Activated CD8-positive, alpha-beta memory T cell treated with anti-CD3 and anti-CD28 coated beads for 1 hour (primary cell): ENCODE data around the gene ADCY7.
A peak's percentile ranks its signal among the peaks of the same experiment; 100 is the strongest.

ENCODE experiments used
- DNase-seq, 2 donors: peaks; one replicate each; pipeline ENCODE4 v3.0.0-alpha.2; 2020; ENCODE audit warnings: low read depth in 1 of 2; ENCODE audit errors: extremely low read depth in 1 of 2

ADCY7 gene

DNA sequence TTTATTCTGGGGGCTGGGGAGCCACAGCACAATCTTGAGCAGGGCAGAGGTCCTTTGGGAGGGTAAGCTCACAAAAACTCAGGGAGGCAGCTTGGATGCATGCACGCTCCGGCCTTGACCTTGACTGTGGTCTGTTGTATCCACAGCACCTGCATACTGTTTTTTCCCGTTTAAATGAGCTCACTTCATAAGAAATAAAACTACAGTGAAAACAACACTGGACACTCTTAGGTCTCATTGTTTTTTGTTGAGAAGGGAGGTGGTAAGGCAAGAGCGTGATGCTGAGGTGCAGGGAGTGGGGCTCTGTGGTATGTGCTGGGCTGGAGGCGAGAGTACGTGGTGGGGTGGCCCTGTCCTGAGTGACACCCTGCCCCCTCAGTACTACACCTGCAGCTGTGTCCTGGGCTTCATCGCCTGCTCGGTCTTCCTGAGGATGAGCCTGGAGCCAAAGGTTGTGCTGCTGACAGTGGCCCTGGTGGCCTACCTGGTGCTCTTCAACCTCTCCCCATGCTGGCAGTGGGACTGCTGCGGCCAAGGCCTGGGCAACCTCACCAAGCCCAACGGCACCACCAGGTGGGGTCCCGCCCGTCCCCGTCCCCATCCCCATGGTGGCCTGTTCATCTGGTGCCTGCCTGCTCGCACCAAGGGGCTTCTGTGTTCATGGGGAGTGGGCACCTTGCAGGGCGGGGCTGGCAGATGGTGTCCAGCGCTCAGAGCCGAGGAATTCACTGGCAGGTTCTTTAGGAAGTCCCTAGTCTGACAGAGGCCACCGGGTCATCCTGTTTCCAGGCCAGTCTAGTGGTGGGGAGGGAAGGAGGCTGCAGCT lies 44.2 kb downstream of the ADCY7 start:
- DNase-seq = no peak

DNA sequence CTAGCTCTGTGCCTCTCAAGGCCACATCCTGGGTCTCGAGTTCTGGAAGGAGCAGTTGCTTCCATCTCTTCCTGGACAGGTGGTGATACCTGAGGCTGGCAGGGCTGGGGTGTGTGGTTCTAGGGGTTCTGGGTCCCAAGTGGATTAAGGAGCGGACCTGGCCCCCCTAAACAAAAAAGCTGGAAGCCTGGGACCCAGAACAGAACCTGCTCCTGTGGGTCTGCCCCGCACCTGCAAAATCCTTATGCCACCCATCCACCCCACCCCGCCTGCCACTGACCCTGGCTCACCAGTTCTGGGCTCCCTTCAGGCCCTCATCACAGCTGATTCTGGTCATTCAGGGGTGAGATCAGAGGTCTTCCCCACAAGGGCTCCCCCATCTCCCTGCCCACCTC lies 44.8 kb downstream of the ADCY7 start:
- DNase-seq = no peak

DNA sequence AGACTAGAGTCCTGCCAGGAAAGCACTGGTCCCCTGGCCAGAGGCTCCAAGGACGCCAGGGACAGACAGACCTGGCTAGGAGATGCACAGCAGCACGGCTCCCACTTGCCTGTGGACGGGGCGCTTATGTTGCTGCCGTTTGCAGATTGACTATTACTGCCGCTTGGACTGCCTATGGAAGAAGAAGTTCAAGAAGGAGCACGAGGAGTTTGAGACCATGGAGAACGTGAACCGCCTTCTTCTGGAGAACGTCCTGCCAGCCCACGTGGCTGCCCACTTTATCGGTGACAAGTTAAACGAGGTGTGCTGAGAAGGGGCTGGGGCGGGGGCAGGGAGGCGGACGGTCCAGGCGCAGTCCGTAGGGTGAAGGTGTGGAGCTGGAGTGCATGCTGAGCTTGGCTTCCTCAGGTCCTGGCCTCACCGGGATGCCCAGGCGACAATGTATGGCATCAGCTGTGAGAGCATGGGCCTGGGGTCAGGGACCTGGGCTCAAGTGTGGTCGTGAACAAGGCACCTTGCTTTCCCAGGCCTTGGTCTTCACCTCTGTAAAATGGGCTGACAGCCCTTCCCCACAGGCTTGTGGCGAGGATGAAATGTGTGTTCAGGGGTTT lies 45.6 kb downstream of the ADCY7 start:
- DNase-seq = no peak

DNA sequence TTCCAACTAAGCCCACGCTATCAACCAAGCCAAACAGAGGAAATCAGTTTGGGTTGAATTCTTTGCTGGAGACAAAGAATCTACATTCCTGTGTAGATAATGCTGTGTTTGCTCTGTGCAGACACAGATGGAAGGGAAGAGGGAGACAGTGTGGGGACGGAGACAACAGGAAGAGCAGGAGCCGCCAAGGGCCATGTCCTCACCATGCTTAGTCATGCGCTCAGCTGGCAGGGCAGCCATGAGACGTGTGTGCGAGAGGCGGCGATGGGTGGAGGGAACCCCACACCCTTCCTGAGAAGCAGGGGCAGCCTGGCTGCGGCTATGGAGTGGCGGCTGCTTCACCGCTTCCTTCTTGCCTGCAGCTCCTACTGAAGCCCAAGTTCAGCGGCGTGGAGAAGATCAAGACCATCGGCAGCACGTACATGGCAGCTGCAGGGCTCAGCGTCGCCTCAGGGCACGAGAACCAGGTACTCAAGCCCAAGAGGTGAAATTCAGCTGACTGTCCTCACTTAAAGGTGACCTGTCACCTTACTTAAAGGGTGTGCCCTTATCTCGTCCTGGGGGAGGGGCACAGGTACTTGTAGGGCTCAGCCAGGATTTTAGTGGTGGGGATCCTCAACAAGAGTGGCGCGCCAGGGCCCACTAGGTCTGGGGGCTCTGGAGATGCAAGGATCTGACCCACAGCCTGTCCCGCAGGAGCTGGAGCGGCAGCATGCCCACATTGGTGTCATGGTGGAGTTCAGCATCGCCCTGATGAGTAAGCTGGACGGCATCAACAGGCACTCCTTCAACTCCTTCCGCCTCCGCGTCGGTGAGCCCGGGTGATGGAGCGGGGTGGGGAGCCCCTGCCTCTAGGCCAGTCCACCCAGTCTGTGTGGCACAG lies 47.5 kb downstream of the ADCY7 start:
- peak; percentile 22 to 34 for DNase-seq

DNA sequence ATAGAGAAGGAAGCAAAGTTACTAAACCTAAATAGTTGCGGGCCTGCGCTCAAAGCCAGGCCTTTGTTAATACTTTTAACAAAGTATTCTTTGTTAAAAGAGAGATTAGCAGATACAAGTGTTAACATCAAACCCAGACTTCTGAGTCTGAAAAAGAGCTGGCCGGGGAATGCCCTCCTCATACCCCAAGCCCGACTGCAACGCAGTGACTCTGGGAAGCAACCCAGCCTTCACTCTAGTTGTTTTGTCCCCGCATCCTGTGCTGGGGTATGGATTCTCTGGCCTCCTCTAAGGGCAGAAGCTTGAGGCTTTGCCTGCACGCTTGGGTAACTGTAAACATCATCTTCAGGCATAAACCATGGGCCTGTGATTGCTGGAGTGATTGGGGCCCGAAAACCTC lies 48.3 kb downstream of the ADCY7 start:
- DNase-seq = no peak

DNA sequence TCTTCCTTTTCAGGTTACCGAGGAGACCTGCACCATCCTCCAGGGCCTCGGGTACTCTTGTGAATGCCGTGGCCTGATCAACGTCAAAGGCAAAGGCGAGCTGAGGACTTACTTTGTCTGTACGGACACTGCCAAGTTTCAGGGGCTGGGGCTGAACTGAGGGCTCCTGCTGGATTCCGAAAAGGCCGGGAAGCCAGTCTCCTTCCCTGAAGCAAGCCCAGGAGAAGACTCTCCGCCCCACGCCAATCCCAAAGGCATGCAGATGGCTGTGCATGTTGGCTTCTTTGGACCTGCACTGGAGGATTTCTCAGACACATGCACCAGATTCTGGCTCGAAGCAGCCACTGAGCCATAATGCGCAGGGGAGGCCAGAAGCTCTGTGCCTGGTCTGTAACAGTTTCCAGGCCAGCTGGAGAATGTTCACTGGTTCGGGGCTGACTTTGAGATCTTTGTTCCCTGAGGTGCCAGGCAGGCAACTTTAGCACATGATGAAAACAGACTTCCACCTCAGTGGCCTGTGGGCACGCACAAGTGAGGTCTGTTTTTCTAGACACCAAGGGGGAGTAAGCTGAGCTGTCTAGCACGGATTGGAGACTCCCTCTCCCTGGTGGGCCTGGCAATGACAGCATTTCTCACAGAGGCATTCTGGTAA lies 49.1 kb downstream of the ADCY7 start:
- DNase-seq = no peak

DNA sequence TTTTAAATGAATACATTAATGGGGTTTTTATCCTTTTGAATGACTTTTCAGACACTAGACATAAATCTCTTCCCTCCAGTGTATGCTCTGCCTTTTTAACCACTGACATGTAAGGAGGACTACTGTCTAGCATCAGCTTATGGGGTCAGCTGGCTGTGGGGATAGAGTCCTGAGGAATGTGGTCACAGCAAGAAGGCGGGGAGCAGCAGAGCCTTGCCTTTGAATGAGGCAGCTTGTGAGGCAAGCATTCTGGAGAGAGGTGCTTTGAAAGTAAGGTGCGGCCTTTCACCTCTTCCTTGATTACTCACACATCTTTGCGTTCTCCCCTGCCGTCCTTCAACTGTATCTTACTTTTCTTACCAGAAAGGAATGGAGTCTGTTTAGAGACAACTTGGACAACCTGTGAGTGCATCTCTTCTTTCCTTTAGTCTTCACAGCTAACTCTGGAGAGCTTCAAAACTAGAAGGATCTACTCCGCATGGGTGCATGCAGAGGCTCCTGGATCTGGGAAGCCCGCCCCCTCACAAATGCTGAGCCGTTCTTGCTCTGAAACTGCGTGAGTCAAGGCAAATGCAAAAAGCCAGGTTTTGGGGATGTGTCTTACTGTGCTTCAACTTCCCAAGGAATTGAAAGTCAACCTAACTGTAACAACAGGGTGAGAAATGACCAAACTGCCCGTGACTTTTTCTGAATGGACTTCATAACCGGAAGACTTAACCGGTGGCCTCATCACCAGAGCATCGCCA lies 49.9 kb downstream of the ADCY7 start:
- DNase-seq = no peak

DNA sequence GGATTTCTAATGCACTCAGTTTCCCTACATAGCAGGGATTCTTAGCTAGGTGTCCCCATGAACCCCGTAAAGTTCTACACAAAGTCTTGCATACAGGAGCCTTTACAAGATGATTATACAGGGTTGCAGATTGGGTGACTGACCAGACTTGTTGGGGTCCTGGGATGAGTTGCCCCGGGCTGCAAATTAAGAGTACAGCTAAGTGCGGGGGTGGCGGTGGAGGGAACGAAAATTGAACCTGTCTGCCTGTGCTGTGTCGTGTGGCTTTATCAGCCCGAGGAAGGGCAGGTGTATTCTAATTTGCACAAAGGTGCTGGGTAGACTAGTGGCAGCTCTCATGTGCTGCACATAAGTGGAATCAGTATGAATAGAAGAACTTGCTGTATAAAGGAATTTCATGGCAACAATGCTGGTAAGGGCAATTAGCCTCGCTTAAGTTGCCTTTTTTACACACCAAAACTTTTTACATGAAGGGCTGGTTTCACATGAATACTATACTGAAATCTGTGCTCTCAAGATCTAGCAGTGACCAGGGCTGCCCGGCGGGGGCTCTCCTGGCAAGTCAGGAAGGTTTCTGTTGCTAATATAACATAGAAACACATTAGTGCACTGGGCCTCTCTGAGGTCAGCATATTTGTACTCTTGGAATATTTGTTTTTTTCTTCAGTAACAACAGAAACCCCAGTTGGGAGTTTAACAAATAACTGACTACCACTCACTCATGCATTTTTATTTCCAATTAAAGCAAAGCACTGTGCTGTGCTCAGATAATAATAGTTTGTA lies 50.7 kb downstream of the ADCY7 start:
- DNase-seq = no peak

DNA sequence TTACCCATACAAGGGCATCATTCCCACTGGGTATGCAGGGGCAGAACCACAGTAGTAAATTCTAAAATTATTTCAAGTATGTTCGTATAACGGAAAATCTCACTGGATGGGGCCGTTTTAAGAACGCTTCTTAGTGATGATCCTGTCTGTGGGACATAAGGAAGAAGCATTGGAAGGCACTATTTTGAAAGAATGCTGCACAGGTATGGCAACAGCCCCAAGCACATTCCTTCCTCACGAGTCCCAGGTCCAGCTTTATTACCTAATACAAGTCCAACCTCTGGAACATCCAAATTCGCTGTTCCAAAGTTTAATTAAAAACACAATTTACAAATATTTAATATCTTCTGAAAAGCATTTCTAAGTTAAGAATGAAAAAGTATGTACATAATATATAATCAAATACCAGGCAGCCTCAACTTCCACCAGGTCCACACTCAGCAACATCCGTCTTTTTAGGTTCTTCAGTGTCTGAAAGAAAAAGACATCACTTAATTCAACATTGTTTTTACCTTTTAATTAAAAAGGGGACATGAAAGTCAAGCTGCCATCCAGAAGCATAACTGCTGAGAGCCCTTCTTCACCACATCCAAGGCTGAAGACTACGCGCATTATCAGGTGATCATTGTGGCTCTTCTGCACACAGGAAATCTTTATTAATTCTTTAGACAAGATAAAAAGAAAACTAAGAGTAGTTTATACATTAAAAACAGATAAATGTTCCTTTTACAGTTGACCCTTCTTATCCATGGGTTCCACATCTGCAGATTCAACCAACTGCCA lies 52.6 kb downstream of the ADCY7 start:
- DNase-seq = no peak

DNA sequence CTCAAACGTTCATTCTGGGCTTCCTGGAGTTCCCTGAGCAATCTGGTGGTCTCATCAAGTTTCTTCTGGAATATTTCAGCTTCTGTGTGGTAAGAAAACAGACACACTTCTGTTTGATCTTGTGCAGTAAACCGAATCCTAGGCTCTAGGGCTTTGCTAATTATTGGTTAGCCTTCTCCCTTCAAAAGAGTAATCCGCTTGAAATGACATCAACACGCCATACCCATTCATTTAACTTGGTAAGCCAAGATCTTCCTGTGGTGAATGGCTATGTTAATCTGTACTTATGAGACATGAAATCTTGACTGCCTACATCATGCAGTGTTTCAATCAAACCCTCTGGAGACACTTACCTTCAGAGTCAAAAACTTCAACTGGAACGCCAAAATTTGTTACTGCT lies 54.0 kb downstream of the ADCY7 start:
- no peak for DNase-seq

DNA sequence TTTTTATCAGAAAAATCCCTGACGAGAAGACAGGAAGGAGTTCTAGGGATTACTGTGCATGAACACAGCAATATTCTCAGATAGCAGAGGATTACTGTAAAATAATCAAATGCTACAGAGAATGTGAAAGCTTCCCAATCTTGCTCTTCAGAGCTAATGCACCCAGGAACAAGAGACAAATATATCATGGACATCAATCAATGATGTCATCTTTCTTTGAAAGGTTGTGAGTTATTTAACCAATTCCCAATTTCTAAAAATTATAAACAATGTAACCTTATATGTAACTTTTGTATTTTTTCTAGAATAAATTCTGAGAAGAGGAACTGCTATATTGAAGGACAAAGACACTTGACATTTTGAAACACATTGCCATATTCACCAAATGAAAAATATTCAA lies 56.0 kb downstream of the ADCY7 start:
- DNase-seq = no peak

DNA sequence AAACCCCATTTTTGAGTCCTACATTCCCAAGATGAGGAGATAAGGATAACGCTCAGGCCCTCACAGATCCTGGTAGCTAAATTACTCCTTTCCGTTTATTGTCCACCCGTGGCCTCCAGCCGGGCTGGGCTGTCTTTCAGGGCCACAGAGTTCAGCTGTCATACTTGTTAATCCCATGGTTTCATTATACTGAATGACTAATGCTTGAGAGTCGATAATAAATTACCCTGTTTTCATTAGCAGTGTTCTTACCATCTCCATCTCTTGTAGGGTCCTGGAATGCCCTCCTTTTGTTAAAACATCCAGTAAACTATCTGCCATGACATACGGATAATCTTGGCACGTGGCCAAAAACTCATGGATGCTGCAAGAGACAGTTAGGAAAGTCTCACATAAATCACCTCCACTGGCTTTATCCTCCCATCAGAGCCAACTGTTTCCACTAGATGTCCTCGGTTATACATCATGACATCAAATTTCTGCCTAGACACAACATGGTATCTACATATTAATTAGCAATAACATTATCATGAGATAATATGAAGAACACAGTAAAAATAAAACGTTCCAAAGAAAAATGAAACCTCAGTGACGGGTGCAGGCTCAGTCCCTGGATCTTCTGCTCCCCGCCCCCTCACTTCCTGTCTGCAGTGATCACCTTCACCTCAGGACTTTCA lies 57.1 kb downstream of the ADCY7 start:
- DNase-seq = no peak

DNA sequence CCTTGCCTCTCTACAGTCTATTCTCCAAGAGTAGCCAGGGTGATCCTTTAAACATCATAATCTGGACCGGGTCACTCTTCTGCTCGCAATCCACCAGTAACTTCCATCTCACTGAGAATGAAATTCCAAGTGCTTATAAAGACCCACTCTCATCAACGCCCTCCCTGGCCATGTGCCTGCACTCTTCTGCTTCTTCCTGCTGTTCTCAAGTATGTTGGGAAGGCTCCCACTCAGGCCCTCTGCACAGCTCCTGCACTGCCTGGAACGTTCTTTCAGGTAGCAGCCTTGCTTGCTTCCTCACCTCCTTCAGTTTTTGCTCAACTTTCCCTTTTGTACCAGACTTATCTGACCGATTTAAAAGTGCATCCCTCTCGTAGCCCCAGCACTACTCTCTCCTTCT lies 58.0 kb downstream of the ADCY7 start:
- DNase-seq = no peak

DNA sequence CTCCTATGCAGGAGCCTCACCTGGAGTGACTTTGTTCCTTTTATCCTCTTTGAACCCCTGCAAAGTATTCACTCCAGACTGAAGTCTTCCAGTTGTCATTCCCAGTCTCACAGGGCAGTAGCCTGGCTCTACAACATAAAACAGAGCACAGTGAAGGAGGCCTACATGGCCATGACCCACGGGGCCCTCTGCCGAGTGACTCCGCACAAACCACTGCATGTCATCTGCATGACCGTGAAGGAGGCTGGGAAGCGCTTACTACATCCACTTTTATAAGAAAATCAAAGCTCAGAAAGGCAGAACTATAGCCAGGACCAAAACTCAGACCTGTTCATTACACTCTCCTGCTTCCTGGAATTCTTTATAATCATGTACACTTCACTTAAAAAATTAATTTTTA lies 59.9 kb downstream of the ADCY7 start:
- DNase-seq = no peak

DNA sequence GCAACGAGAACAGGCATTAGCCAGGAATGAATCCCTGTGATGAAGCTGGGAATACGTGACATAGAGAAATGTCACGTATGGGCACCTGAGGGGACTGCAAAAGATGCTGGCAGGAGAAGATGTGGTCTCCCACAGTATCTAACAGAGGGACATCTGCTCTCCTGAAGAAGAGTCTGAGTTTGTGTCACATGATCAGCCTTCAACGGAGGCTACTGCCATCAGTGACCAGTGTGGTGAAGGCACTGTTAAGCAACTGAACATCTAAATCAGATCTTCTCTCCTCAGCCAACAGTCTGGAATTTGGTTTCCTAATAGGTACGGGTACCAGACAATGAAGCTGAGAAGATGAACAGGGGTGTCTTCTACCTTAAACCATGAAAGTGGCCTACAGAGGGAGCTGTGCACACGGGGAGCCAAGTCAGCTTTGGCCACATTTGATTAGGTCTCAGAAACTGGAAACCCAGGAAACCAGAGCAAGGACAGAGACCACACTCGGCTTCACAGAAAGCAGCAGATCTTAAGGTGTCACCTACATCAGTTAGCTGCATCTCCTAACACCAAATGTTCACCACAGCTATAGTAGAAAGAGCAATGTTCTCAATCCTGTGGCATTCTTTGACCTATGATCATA lies 60.6 kb downstream of the ADCY7 start:
- DNase-seq = peak; percentile 29 to 52

DNA sequence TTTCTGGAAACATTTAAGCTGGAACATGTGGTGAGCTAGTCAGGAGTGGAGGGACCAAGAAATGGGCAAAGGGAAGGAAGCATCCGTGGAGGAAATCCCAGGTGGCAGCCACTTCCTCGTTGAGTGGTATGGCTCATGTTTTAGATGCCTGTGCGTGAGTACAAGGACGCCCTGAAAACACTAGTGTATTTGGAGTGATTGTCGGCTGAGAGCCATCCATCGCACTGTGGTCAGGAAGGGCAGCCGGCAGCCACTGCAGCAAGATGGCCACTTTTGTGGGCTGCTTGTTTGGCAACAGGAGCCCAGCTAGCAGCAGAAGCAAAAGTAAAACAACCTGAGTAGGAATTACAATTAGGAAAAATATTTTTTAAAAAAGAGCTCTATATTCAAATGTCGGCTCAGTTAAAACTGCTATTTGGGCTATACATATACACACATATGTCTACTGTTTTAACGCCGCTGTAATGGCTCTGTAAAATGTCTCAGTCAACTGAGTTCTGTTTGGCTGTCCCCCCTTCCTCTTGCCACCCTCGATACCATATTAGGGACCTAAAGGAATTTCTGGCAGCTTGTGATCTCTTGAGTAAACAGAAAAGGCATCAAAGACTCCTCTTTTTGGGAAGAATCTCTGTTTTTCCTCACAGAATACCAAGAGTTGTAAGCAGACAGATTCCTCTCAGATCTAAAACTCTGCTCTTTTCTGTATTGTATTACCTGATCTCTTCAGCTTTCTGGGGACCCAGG lies 63.3 kb downstream of the ADCY7 start:
- no peak for DNase-seq

DNA sequence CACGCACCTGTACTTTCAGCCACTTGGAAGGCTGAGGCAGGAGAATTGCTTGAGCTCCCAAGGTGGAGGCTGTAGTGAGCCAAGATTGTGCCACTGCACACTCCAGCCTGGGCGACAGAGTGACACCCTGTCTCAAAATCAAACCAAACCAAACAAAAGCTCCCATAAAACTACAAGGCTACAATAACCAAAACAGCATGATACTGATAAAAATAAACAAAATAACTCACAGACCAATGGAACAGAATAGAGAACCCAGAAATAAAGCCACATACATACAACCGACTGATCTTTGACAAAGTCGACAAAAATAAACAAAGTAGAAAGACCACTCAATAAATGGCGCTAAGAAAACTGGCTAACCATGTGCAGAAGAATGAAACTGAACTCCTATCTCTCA lies 65.2 kb downstream of the ADCY7 start:
- no peak for DNase-seq
